ENCODE measurements around the gene CITED4.

The CITED4 gene

DNA sequence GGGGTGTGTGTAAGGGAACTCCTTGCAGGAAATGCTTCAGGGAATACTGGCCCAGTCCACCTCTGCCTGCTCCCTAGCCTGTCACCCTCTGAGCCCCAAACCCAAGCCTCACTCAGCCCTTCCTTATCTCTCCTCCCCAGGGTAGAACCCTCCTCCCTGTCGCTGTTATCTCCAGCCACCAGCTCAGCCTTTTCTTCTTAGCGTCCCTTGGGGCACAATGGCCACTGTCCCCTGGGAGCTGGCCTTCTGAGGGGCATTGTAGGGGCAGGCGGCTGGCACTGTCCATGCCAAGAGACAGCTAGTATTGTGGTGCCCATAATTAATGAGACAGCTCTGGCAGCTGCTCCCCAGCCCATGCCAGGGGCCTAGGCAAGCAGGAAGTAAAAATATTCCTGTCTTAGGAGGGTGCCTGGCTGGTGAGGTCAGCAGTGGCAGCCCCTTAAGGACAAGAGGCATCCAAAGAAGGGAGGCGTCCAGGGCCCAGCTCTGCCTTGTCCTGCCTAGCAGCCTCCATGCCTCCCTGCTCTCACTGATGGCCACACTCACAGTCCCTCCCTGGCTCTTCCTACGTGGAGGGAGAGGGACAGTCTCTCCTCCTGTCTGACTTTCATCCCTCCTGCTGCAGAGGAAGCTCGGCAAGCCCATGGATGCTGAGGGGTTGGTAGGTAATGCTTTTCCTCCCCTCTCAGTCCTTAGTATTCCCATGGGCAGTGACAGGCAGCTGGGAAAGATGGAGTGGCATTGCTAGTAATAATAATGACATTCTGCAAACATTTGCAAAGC is 41.1 kb downstream of the CITED4 start:
- no peak overlapping the region for H3K4me3 ChIP-seq (ENCODE audit: low read length)
- DNase-seq (ENCODE audit: low read depth), result no peak
- TF ChIP-seq, protein P1, sequence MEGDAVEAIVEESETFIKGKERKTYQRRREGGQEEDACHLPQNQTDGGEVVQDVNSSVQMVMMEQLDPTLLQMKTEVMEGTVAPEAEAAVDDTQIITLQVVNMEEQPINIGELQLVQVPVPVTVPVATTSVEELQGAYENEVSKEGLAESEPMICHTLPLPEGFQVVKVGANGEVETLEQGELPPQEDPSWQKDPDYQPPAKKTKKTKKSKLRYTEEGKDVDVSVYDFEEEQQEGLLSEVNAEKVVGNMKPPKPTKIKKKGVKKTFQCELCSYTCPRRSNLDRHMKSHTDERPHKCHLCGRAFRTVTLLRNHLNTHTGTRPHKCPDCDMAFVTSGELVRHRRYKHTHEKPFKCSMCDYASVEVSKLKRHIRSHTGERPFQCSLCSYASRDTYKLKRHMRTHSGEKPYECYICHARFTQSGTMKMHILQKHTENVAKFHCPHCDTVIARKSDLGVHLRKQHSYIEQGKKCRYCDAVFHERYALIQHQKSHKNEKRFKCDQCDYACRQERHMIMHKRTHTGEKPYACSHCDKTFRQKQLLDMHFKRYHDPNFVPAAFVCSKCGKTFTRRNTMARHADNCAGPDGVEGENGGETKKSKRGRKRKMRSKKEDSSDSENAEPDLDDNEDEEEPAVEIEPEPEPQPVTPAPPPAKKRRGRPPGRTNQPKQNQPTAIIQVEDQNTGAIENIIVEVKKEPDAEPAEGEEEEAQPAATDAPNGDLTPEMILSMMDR (conservative IDR thresholded peaks at IDR 0.05; ENCODE audit: low read length), result no peak

DNA sequence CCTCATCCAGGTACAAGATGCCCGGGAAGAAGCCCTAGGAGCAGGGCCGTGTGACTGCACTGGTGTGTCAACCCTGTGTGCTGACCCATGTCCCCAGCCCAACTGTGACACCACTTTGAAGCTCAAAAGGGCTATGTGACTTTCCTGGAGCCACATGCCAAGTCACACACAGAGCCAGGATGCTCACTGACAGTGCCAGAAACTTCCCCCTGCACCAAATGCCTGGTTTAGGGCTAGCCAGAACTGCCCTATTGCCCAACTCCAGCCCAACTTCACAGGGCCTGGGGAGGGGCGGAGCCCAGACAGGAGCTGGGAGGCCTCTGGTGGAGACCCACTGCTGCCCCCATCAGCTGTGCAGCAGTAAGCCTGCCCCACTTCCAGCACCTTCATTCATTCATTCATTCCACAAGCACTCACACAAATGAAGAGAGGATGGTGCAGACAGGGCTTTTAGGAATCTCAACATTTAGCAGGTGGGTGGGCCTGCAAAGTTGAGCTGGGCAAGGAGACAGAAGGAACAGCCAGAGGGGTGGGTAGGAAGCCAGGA is 41.8 kb downstream of the CITED4 start:
- DNase-seq (ENCODE audit: low read depth), result no peak
- H3K4me3 ChIP-seq (ENCODE audit: low read length), result no peak overlapping the region
- TF ChIP-seq, protein P1 (conservative IDR thresholded peaks at IDR 0.05; ENCODE audit: low read length), result no peak

DNA sequence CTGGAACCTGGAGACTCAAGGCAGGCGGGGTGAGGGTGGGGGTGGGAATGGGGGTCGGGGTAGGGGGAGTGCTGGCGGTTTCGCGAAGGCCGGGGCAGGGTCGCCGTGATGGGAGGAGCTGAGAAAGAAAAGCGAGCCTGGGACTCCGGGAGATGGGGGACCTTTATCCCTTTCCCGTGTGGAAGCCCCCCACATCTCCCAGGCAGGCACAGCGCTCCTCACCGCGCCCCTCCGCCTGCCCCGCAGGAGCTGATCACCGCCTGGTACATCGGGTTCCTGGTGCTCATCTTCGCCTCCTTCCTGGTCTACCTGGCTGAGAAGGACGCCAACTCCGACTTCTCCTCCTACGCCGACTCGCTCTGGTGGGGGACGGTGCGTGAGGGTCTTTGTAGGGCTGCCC is 43.1 kb downstream of the CITED4 start:
- no peak overlapping the region for H3K4me3 ChIP-seq (ENCODE audit: low read length)
- TF ChIP-seq, protein P1 (conservative IDR thresholded peaks at IDR 0.05; ENCODE audit: low read length), result no peak

DNA sequence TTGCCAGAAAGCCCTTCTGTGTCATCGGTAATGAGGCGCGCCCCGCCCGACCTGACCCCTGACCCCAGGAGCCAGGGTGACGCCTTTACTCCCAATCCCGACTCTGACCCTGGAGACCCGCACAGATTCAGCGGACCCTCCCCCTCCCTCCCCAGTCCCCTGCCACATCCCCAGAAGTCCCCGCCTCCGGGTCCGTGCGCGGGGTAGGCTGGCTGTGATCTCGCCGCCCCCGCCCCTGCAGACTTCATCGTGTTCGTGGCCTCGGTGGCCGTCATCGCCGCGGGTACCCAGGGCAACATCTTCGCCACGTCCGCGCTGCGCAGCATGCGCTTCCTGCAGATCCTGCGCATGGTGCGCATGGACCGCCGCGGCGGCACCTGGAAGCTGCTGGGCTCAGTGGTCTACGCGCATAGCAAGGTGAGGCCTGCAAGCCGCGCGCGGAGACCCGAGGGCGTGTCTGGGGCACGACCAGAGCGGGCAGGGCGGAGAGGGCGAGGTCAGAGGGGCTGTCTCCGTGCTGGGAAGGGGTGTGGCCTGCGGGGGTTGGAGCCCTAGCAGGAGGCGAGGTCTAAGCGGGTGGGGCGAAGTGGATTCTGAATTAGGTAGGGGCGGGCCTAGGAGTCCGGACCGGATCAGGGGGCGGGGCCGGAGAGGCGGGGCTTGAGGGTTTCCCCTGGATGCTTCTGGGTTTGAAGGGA is 43.8 kb downstream of the CITED4 start:
- DNase-seq (ENCODE audit: low read depth), result peak; percentile 4
- TF ChIP-seq, protein P1 (conservative IDR thresholded peaks at IDR 0.05; ENCODE audit: low read length), result no peak
- peak overlapping the region; percentile 50 for H3K4me3 ChIP-seq (ENCODE audit: low read length)

More for the DNA sequence above, 43.1 kb downstream of the CITED4 start:
- DNase-seq (ENCODE audit: low read depth), result no peak

DNA sequence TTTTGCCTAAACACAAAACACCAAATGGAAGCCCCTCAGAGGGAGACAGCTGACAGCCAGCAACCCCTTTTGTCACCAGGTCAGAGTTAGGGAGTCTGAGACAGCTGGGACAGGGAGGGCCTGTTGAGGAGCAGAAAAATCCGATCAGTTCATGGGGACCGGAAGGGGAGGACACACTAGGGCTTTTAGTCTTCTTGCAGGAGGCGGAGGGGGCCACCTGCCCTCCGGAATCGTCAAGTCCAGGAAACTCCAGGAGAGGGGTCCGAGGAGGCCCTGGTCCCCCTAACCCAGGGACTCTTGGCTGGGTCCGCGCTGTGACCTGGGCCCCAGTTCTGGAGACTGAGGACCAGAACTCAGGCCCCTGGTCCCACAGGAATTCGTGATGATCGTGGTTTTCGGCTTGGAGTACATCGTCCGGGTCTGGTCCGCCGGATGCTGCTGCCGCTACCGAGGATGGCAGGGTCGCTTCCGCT is 44.3 kb downstream of the CITED4 start:
- H3K4me3 ChIP-seq (ENCODE audit: low read length), result peak overlapping the region; percentile 50; the same call in 1 of the 2 replicates
- TF ChIP-seq, protein P1 (conservative IDR thresholded peaks at IDR 0.05; ENCODE audit: low read length), result no peak
- no peak for DNase-seq (ENCODE audit: low read depth)

DNA sequence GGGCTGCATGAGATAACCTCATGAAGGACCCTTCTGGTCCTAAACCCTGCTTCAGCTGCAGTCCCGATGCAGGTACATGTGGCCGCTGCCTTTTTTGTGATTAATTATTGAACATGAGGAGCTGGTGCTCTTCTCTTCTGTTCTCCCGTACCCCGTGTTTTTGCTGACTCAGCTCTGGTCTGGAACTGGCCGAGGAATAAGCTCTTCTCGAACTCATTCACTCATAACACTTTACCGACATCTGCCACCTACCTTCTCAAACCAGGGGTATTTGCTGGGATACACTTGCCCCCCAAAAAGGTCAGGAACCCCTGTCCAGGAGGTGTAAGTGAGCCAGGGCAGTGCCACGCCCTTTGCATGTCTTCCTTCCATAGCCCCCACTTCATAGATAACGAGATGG is 46.7 kb downstream of the CITED4 start:
- H3K4me3 ChIP-seq (ENCODE audit: low read length), result no peak overlapping the region
- DNase-seq (ENCODE audit: low read depth), result no peak
- TF ChIP-seq, protein P1 (conservative IDR thresholded peaks at IDR 0.05; ENCODE audit: low read length), result no peak

Measured in AG10803 (cell line).